HUES64 (cell line): ENCODE results near the gene NXNL1.

ENCODE experiments used
- H3K27ac ChIP-seq: 2 replicates; pipeline ENCODE4 v1.7.0; 2013; ENCODE audit warnings: low read depth, low read length, inconsistent platforms
- H3K27me3 ChIP-seq: 2 replicates; pipeline ENCODE4 v1.6.1; 2013; ENCODE audit warnings: mild to moderate bottlenecking, low read length; ENCODE audit not compliant: insufficient read depth
- H3K36me3 ChIP-seq: 2 replicates; pipeline ENCODE4 v1.6.1; 2013; ENCODE audit warnings: mild to moderate bottlenecking, low read length; ENCODE audit not compliant: insufficient read depth
- H3K4me1 ChIP-seq: 2 replicates; pipeline ENCODE4 v1.6.1; 2013; ENCODE audit warnings: mild to moderate bottlenecking, low read length, moderate library complexity; ENCODE audit not compliant: insufficient read depth
- H3K4me3 ChIP-seq: 2 replicates; pipeline ENCODE4 v1.5.1; 2013; ENCODE audit warnings: mild to moderate bottlenecking, low read length, moderate library complexity
- H3K9ac ChIP-seq: 2 replicates; pipeline ENCODE4 v1.6.1; 2013; ENCODE audit warnings: mild to moderate bottlenecking, low read depth, low read length
- H3K9me3 ChIP-seq: 2 replicates; pipeline ENCODE4 v1.6.1; 2013; ENCODE audit warnings: low read depth, low read length; ENCODE audit not compliant: insufficient read depth
- WGBS: fragments of 150-250, 120-280 bp; methylation state at CpG from one replicate; pipeline ENCODE4 v1.1.7; 2013; ENCODE audit warnings: missing lambda C conversion rate; 5-methylcytosine and 5-hydroxymethylcytosine counted together

The NXNL1 gene

GRCh38 chr19:17469481-17470067 is 8.8 kb upstream of the NXNL1 start:
- H3K27me3 ChIP-seq = peaks cover 12% of the 10 kb centered on the region
- under 1% methylated on average over 31 of the region's 31 CpGs for WGBS
- H3K9me3 ChIP-seq = no peaks in the 10 kb centered on the region
- H3K36me3 ChIP-seq = no peaks in the 10 kb centered on the region
- H3K4me1 ChIP-seq = peaks cover 8% of the 10 kb centered on the region
- H3K9ac ChIP-seq = peak overlapping the region; percentile 48; the same call in 1 of the 2 replicates
- H3K27ac ChIP-seq = peak overlapping the region; percentile 58; the same call in 1 of the 2 replicates
- H3K4me3 ChIP-seq = peak overlapping the region; percentile 88

- Histone ChIP-seq H3K27me3 (peaks cover 12% of the 10 kb centered on the region), H3K36me3 (no peaks in the 10 kb centered on the region), H3K4me1 (peaks cover 8% of the 10 kb centered on the region), H3K4me3 (peak overlapping the region; percentile 88), H3K9me3 (no peaks in the 10 kb centered on the region), H3K27ac (no peak overlapping the region), H3K9ac (peak overlapping the region; percentile 48; the same call in 1 of the 2 replicates)
- WGBS = 5% methylated on average over 19 of the region's 19 CpGs
These were observed 8.4 kb upstream of the NXNL1 start for GRCh38 chr19:17469092-17469480.

- Histone ChIP-seq H3K27me3 (peaks cover 12% of the 10 kb centered on the region), H3K4me3 (peak overlapping the region; percentile 88), H3K9ac (0 out of 2 replicates have a peak overlapping the region, but pooled peaks have one; percentile 48), H3K36me3 (no peaks in the 10 kb centered on the region), H3K9me3 (no peaks in the 10 kb centered on the region), H3K4me1 (peaks cover 8% of the 10 kb centered on the region), H3K27ac (no peak overlapping the region)
- 66% methylated on average over 25 of the region's 25 CpGs for WGBS
These were observed 7.8 kb upstream of the NXNL1 start for GRCh38 chr19:17468302-17469091.

GRCh38 chr19:17467471-17468301 is 7.0 kb upstream of the NXNL1 start:
- H3K4me3 ChIP-seq = no peak overlapping the region
- H3K36me3 ChIP-seq = no peaks in the 10 kb centered on the region
- 92% methylated on average over 12 of the region's 12 CpGs for WGBS
- peaks cover 12% of the 10 kb centered on the region for H3K27me3 ChIP-seq
- H3K4me1 ChIP-seq = peaks cover 8% of the 10 kb centered on the region
- H3K27ac ChIP-seq = no peak overlapping the region
- no peaks in the 10 kb centered on the region for H3K9me3 ChIP-seq
- H3K9ac ChIP-seq = no peak overlapping the region

GRCh38 chr19:17466487-17466850 is 5.7 kb upstream of the NXNL1 start:
- Histone ChIP-seq H3K4me3 (no peak overlapping the region), H3K9me3 (no peaks in the 10 kb centered on the region), H3K9ac (no peak overlapping the region), H3K36me3 (no peaks in the 10 kb centered on the region), H3K27ac (no peak overlapping the region), H3K27me3 (peaks cover 7% of the 10 kb centered on the region), H3K4me1 (peaks cover 8% of the 10 kb centered on the region)
- 65% methylated on average over 5 of the region's 6 CpGs for WGBS

GRCh38 chr19:17458970-17459369 is 1.8 kb downstream of the NXNL1 start:
- peaks cover 36% of the 10 kb centered on the region for H3K27me3 ChIP-seq
- H3K4me3 ChIP-seq = no peak overlapping the region
- H3K4me1 ChIP-seq = peaks cover 4% of the 10 kb centered on the region
- no peaks in the 10 kb centered on the region for H3K9me3 ChIP-seq
- no peaks in the 10 kb centered on the region for H3K36me3 ChIP-seq
- no peak overlapping the region for H3K27ac ChIP-seq
- no peak overlapping the region for H3K9ac ChIP-seq
- WGBS = 86% methylated on average over 3 of the region's 3 CpGs

GRCh38 chr19:17457616-17458015 is 3.1 kb downstream of the NXNL1 start:
- Histone ChIP-seq H3K9me3 (no peaks in the 10 kb centered on the region), H3K4me3 (no peak overlapping the region), H3K27ac (no peak overlapping the region), H3K4me1 (peaks cover 4% of the 10 kb centered on the region), H3K27me3 (peaks cover 40% of the 10 kb centered on the region), H3K9ac (no peak overlapping the region), H3K36me3 (no peaks in the 10 kb centered on the region)
- 85% methylated on average over 6 of the region's 6 CpGs for WGBS

- Histone ChIP-seq H3K27me3 (peaks cover 40% of the 10 kb centered on the region), H3K4me3 (peak overlapping the region; percentile 33; the same call in 1 of the 2 replicates), H3K4me1 (peaks cover 4% of the 10 kb centered on the region), H3K36me3 (no peaks in the 10 kb centered on the region), H3K27ac (no peak overlapping the region), H3K9me3 (no peaks in the 10 kb centered on the region), H3K9ac (no peak overlapping the region)
- WGBS = 77% methylated on average over 10 of the region's 11 CpGs
These were observed 4.6 kb downstream of the NXNL1 start for GRCh38 chr19:17456127-17456526.

GRCh38 chr19:17455308-17456123 is 5.2 kb downstream of the NXNL1 start:
- H3K4me1 ChIP-seq = peaks cover 4% of the 10 kb centered on the region

GRCh38 chr19:17454576-17455071 is 6.1 kb downstream of the NXNL1 start:
- Histone ChIP-seq H3K4me3 (peak overlapping the region; percentile 42), H3K36me3 (no peaks in the 10 kb centered on the region), H3K9ac (peak overlapping the region; percentile 20; the same call in 1 of the 2 replicates), H3K9me3 (no peaks in the 10 kb centered on the region), H3K27ac (no peak overlapping the region), H3K27me3 (peaks cover 40% of the 10 kb centered on the region), H3K4me1 (peaks cover 4% of the 10 kb centered on the region)
- 2% methylated on average over 11 of the region's 13 CpGs for whole genome bisulfite sequencing

More at GRCh38 chr19:17455308-17456123, 5.2 kb downstream of the NXNL1 start:
- WGBS = 37% methylated on average over 54 of the region's 58 CpGs
- Histone ChIP-seq H3K9me3 (no peaks in the 10 kb centered on the region), H3K4me3 (peak overlapping the region; percentile 33; the same call in 1 of the 2 replicates), H3K27ac (no peak overlapping the region), H3K9ac (no peak overlapping the region), H3K36me3 (no peaks in the 10 kb centered on the region), H3K27me3 (peaks cover 40% of the 10 kb centered on the region)
